HCT116 (cell line): ENCODE data around the gene TAS1R1. TPM values are rescaled to one million over a fixed set of nuclear protein-coding genes. Genes with fewer than 3 reads are reported as not detected.

ENCODE experiments used
- ATAC-seq: fragments of 200-7000 bp; cut with Tn5 transposase; 2 replicates; pipeline ENCODE4 v1.9.1; 2020; ENCODE audit warnings: mild to moderate bottlenecking, moderate library complexity
- BruUV-seq: library from RNA; stranded (reverse); fragments of 400-500 nt; replicated peaks from 2 replicates; lab custom pipeline; 2021; lab: Mats Ljungman, UMichigan
- CTCF ChIA-PET: fragments of 300-600 bp; sonication (Branson Sonifier 250); formaldehyde crosslinking; loops from one replicate; lab custom pipeline; 2021; ENCODE audit warnings: antibody characterized with exemption; lab: Charles Lee
- POLR2A ChIA-PET: fragments of 300-600, 350-600 bp; sonication (Branson Sonifier 250); formaldehyde crosslinking; loops from one replicate; lab custom pipeline; 2021; ENCODE audit warnings: antibody characterized with exemption; lab: Charles Lee
- RAD21 ChIA-PET, 2 experiments: fragments of 300-600 bp; sonication (Branson Sonifier 250); formaldehyde crosslinking; loops; one replicate each; lab custom pipeline; 2023; ENCODE audit warnings: low total read pairs in 2 of 2; ENCODE audit not compliant: uncharacterized antibody in 2 of 2, unreplicated experiment in 2 of 2, low non-redundant PET in 1 of 2; lab: Charles Lee
- DNase-seq: peaks from one replicate; pipeline ENCODE4 v3.0.0-alpha.2; 2010; ENCODE audit warnings: low read depth, low spot score
- H2AFZ ChIP-seq: fragments of 200-600 bp; shearing (Covaris generic), sonication (generic); 2 replicates; pipeline ENCODE4 v1.6.1; 2017; ENCODE audit warnings: low read depth, mixed run types, mixed read lengths, antibody characterized with exemption, low read length; ENCODE audit not compliant: poor library complexity, severe bottlenecking
- H3K27ac ChIP-seq: 2 replicates; pipeline ENCODE4 v1.5.1; 2012; ENCODE audit warnings: low read depth, low read length
- H3K27me3 ChIP-seq: fragments of 200-600 bp; sonication (generic); 2 replicates; pipeline ENCODE4 v1.6.1; 2016; ENCODE audit warnings: mixed run types, low read length, mixed read lengths; ENCODE audit not compliant: insufficient read depth
- H3K36me3 ChIP-seq, 2 experiments: fragments of 200-500 bp in 1 of 2; fragments of 200-600 bp in 1 of 2; sonication (Bioruptor generic) in 1 of 2; sonication (generic) in 1 of 2; 2 replicates each; pipeline versions ENCODE4 v1.5.1 to v1.6.1; 2014 to 2016; ENCODE audit warnings: low read length in 2 of 2, inconsistent platforms in 1 of 2, mixed read lengths in 1 of 2, mixed run types in 1 of 2; ENCODE audit not compliant: insufficient read depth in 2 of 2, control insufficient read depth in 1 of 2
- H3K4me1 ChIP-seq, 2 experiments: fragments of 200-600 bp in 1 of 2; sonication (generic) in 1 of 2; 2 replicates each; pipeline versions ENCODE4 v1.5.1 to v1.6.1; 2012 to 2017; ENCODE audit warnings: low read length in 2 of 2, inconsistent platforms in 1 of 2, mild to moderate bottlenecking in 1 of 2, mixed read lengths in 1 of 2, mixed run types in 1 of 2, moderate library complexity in 1 of 2; ENCODE audit not compliant: insufficient read depth in 2 of 2, control insufficient read depth in 1 of 2
- H3K4me2 ChIP-seq: fragments of 200-600 bp; sonication (generic); 2 replicates; pipeline ENCODE4 v1.6.1; 2017; ENCODE audit warnings: mixed run types, low read length, mixed read lengths
- H3K4me3 ChIP-seq, 2 experiments: fragments of 200-600 bp in 1 of 2; sonication (generic) in 1 of 2; replicated peaks in 1 of 2; 2 replicates each; pipeline ENCODE4 v1.5.1; 2011 to 2016; ENCODE audit warnings: low read length in 2 of 2, control low read depth in 1 of 2, low read depth in 1 of 2, mild to moderate bottlenecking in 1 of 2, mixed read lengths in 1 of 2, mixed run types in 1 of 2
- H3K79me2 ChIP-seq: fragments of 200-600 bp; sonication (generic); 2 replicates; pipeline ENCODE4 v1.6.1; 2017; ENCODE audit warnings: mild to moderate bottlenecking, mixed run types, low read length, moderate library complexity, mixed read lengths; ENCODE audit not compliant: insufficient read depth
- H3K9ac ChIP-seq: fragments of 200-600 bp; sonication (generic); 2 replicates; pipeline ENCODE4 v1.6.1; 2016; ENCODE audit warnings: low read length, mixed read lengths
- H3K9me2 ChIP-seq: fragments of 200-600 bp; sonication (generic), shearing (Covaris generic); 2 replicates; pipeline ENCODE4 v1.6.1; 2017; ENCODE audit warnings: mixed run types, mild to moderate bottlenecking, moderate library complexity; ENCODE audit not compliant: insufficient read depth
- H3K9me3 ChIP-seq, 2 experiments: fragments of 200-500 bp in 1 of 2; fragments of 200-600 bp in 1 of 2; sonication (Bioruptor generic) in 1 of 2; sonication (generic) in 1 of 2; 2 replicates each; pipeline ENCODE4 v1.6.1; 2014 to 2017; ENCODE audit warnings: low read length in 2 of 2, mixed read lengths in 2 of 2, inconsistent platforms in 1 of 2, low read depth in 1 of 2, mild to moderate bottlenecking in 1 of 2, mixed run types in 1 of 2, moderate library complexity in 1 of 2; ENCODE audit not compliant: control insufficient read depth in 1 of 2, insufficient read depth in 1 of 2
- H4K20me1 ChIP-seq: fragments of 200-600 bp; sonication (generic), shearing (Covaris generic); 2 replicates; pipeline ENCODE4 v1.6.1; 2017; ENCODE audit warnings: mixed run types, mild to moderate bottlenecking, moderate library complexity; ENCODE audit not compliant: insufficient read depth
- EGR1 ChIP-seq: IDR thresholded peaks from 2 replicates; pipeline ENCODE4 v1.6.1; 2012; ENCODE audit warnings: low read depth
- ELF1 ChIP-seq: IDR thresholded peaks from 2 replicates; pipeline ENCODE4 v1.6.1; 2012; ENCODE audit warnings: low read depth, borderline replicate concordance
- EZH2 ChIP-seq: fragments of 200-600 bp; sonication (generic); IDR thresholded peaks from 2 replicates; pipeline ENCODE4 v1.6.1; 2017; ENCODE audit warnings: antibody characterized with exemption, mixed run types
- EZH2phosphoT487 ChIP-seq: fragments of 200-600 bp; IDR thresholded peaks from 2 replicates; pipeline ENCODE4 v1.6.1; 2018; ENCODE audit warnings: antibody characterized with exemption, borderline replicate concordance
- JUND ChIP-seq: IDR thresholded peaks from 2 replicates; pipeline ENCODE4 v1.6.1; 2012
- POLR2AphosphoS5 ChIP-seq: IDR thresholded peaks from 2 replicates; pipeline ENCODE4 v1.6.1; 2011; ENCODE audit warnings: mild to moderate bottlenecking, low read depth, low read length, moderate library complexity
- RAD21 ChIP-seq: IDR thresholded peaks from 2 replicates; pipeline ENCODE4 v1.6.1; 2012; ENCODE audit warnings: low read depth, mild to moderate bottlenecking
- SIN3A ChIP-seq: IDR thresholded peaks from 2 replicates; pipeline ENCODE4 v1.6.1; 2012; ENCODE audit warnings: low read depth
- SP1 ChIP-seq: IDR thresholded peaks from 2 replicates; pipeline ENCODE4 v1.6.1; 2012; ENCODE audit warnings: low read depth
- TCF7L2 ChIP-seq: IDR thresholded peaks from 2 replicates; pipeline ENCODE4 v1.7.0; 2011; ENCODE audit warnings: borderline replicate concordance, inconsistent platforms; ENCODE audit not compliant: insufficient read depth, insufficient read length; ENCODE audit errors: extremely low read depth
- YY1 ChIP-seq: IDR thresholded peaks from 2 replicates; pipeline ENCODE4 v1.6.1; 2011; ENCODE audit warnings: low read length, low read depth, moderate library complexity, mild to moderate bottlenecking; ENCODE audit not compliant: insufficient replicate concordance; ENCODE audit errors: extremely low read depth
- ZFX ChIP-seq: fragments of 450-650 bp; IDR thresholded peaks from 2 replicates; pipeline ENCODE4 v1.6.1; 2017
- ZNF274 ChIP-seq: fragments of 200-500 bp; sonication (Bioruptor generic); IDR thresholded peaks from 2 replicates; pipeline ENCODE4 v1.6.1; 2014; ENCODE audit warnings: mild to moderate bottlenecking, low read depth, low read length, inconsistent platforms
- intact Hi-C: fragments of 100-400 bp; cut with micrococcal nuclease; formaldehyde crosslinking; loops from 2 replicates; pipeline ENCODE4 v1.10.0; 2022
- total RNA-seq: library from RNA; stranded (reverse); gene quantifications from one replicate; pipeline ENCODE4 v1.2.1, GENCODE V29; 2021; ENCODE audit not compliant: unreplicated experiment
- TF ChIP-seq, protein P1 (sequence below), 3 experiments: fragments of 200-600 bp in 1 of 3; sonication (generic) in 1 of 3; IDR thresholded peaks in 2 of 3; conservative IDR thresholded peaks in 1 of 3; 2 replicates each; pipeline ENCODE4 v1.5.1; 2012 to 2017; ENCODE audit warnings: low read depth in 2 of 3, low read length in 2 of 3, antibody characterized with exemption in 1 of 3, borderline replicate concordance in 1 of 3, control low read depth in 1 of 3, mild to moderate bottlenecking in 1 of 3, mixed read lengths in 1 of 3, mixed run types in 1 of 3, moderate library complexity in 1 of 3; ENCODE audit not compliant: insufficient read depth in 1 of 3
- TF ChIP-seq, protein P2 (sequence below): IDR thresholded peaks from 2 replicates; pipeline ENCODE4 v1.6.1; 2012
- TF ChIP-seq, protein P3 (sequence below): IDR thresholded peaks from 2 replicates; pipeline ENCODE4 v1.6.1; 2012
- TF ChIP-seq, protein P4 (sequence below): IDR thresholded peaks from 2 replicates; pipeline ENCODE4 v1.6.1; 2012; ENCODE audit warnings: low read depth

The TAS1R1 gene
- total RNA-seq, 1 experiment from 2014 or later: not detected

DNA sequence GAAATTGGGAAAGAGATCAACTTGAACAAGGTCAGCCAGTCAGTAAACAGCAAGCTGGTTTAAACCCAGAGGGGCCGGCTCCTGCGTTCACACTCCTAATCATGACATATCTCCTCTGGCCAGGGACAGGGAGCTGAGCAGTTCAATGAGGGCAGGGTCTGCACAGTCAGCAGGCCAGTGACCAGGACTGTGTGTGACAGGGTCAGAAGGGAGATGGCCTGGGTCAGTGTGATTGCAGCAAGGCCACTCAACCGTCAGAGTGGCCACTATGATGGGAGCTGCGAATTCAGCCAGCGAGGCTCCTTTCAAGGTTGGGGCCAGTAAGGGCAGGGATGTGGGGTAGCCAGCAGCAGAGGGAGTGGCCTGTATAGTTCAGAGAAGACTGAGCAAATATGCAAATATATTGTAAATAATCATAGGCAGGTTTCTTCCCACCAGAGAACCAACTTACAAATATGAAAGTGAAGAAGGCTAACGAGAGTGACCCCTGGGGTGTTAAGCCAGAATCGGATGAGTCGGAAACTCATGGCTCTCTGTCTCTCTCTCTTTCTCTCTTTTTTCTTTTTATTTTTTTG, 20.8 kb upstream of the TAS1R1 start:
- Histone ChIP-seq H3K9me2 (no peaks in the 10 kb centered on the region), H3K4me3 (no peak overlapping the region), H3K4me1 (no peaks in the 10 kb centered on the region), H3K27ac (no peak overlapping the region), H3K79me2 (peaks cover 44% of the 10 kb centered on the region), H3K27me3 (no peaks in the 10 kb centered on the region), H3K9me3 (no peaks in the 10 kb centered on the region), H3K36me3 (peaks cover 21 to 50% of the 10 kb centered on the region in 2 experiments; a peak in 3 of 4 replicates), H3K9ac (no peak overlapping the region), H3K4me2 (no peak overlapping the region), H4K20me1 (peaks cover 3% of the 10 kb centered on the region; the same call in 1 of the 2 replicates), H2AFZ (no peak overlapping the region)
- intact Hi-C loops: no loop called here
- RAD21 ChIA-PET: no interaction called here
- TF ChIP-seq, protein P1, sequence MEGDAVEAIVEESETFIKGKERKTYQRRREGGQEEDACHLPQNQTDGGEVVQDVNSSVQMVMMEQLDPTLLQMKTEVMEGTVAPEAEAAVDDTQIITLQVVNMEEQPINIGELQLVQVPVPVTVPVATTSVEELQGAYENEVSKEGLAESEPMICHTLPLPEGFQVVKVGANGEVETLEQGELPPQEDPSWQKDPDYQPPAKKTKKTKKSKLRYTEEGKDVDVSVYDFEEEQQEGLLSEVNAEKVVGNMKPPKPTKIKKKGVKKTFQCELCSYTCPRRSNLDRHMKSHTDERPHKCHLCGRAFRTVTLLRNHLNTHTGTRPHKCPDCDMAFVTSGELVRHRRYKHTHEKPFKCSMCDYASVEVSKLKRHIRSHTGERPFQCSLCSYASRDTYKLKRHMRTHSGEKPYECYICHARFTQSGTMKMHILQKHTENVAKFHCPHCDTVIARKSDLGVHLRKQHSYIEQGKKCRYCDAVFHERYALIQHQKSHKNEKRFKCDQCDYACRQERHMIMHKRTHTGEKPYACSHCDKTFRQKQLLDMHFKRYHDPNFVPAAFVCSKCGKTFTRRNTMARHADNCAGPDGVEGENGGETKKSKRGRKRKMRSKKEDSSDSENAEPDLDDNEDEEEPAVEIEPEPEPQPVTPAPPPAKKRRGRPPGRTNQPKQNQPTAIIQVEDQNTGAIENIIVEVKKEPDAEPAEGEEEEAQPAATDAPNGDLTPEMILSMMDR (IDR thresholded peaks at IDR 0.05 in 2 of 3, conservative IDR thresholded peaks at IDR 0.05 in 1 of 3; ENCODE audit: borderline replicate concordance in 1 of 3, insufficient read depth in 1 of 3, low read depth in 2 of 3, low read length in 2 of 3): no peak
- TF ChIP-seq JUND: no peak
- no peak for TF ChIP-seq YY1
- no peak for TF ChIP-seq EZH2
- no peak for TF ChIP-seq EZH2phosphoT487
- TF ChIP-seq, protein P2, sequence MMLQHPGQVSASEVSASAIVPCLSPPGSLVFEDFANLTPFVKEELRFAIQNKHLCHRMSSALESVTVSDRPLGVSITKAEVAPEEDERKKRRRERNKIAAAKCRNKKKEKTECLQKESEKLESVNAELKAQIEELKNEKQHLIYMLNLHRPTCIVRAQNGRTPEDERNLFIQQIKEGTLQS: no peak
- TF ChIP-seq EGR1: no peak
- TF ChIP-seq ZFX: no peak
- TF ChIP-seq ZNF274: no peak
- no peak for TF ChIP-seq POLR2AphosphoS5
- TF ChIP-seq SP1: no peak
- TF ChIP-seq, protein P3, sequence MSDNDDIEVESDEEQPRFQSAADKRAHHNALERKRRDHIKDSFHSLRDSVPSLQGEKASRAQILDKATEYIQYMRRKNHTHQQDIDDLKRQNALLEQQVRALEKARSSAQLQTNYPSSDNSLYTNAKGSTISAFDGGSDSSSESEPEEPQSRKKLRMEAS: no peak
- TF ChIP-seq ELF1: no peak
- no peak for TF ChIP-seq SIN3A
- TF ChIP-seq, protein P4, sequence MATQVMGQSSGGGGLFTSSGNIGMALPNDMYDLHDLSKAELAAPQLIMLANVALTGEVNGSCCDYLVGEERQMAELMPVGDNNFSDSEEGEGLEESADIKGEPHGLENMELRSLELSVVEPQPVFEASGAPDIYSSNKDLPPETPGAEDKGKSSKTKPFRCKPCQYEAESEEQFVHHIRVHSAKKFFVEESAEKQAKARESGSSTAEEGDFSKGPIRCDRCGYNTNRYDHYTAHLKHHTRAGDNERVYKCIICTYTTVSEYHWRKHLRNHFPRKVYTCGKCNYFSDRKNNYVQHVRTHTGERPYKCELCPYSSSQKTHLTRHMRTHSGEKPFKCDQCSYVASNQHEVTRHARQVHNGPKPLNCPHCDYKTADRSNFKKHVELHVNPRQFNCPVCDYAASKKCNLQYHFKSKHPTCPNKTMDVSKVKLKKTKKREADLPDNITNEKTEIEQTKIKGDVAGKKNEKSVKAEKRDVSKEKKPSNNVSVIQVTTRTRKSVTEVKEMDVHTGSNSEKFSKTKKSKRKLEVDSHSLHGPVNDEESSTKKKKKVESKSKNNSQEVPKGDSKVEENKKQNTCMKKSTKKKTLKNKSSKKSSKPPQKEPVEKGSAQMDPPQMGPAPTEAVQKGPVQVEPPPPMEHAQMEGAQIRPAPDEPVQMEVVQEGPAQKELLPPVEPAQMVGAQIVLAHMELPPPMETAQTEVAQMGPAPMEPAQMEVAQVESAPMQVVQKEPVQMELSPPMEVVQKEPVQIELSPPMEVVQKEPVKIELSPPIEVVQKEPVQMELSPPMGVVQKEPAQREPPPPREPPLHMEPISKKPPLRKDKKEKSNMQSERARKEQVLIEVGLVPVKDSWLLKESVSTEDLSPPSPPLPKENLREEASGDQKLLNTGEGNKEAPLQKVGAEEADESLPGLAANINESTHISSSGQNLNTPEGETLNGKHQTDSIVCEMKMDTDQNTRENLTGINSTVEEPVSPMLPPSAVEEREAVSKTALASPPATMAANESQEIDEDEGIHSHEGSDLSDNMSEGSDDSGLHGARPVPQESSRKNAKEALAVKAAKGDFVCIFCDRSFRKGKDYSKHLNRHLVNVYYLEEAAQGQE: no peak
- no peak for TF ChIP-seq TCF7L2
- TF ChIP-seq RAD21: no peak
- POLR2A ChIA-PET: interaction anchor here (0.6 kb wide), 1 partner anchor 46 kb away, joined by 3 read pairs; no protein-coding TSS in a partner anchor
- CTCF ChIA-PET: no interaction called here
- ATAC-seq: no peak
- DNase-seq: no peak
- no TSS peak for BruUV-seq
